A673 (cell line): ENCODE data around the gene HSD17B13.
"Not testable (repeated sequence)": the region's sequence is repeated elsewhere in the genome, so short reads cannot be mapped to it uniquely, and the experiment has no call there.

Experiments used
- CTCF ChIP-seq: fragments of 300-800, 200-600 bp; sonication (generic); conservative IDR thresholded peaks from 2 replicates; pipeline ENCODE4 v1.5.1; 2017; ENCODE audit warnings: low read depth, mild to moderate bottlenecking, antibody characterized with exemption, low read length, moderate library complexity, mixed read lengths
- EZH2 ChIP-seq: fragments of 200-600 bp; sonication (generic); IDR thresholded peaks from 2 replicates; pipeline ENCODE4 v1.6.1; 2017; ENCODE audit warnings: borderline replicate concordance, low read depth, mild to moderate bottlenecking, mixed read lengths, antibody characterized with exemption, low read length; ENCODE audit not compliant: poor library complexity, severe bottlenecking

GRCh38 chr4:87294911-87295310 is 27.8 kb downstream of the HSD17B13 start:
- TF ChIP-seq CTCF, EZH2: not testable (repeated sequence)
